Fibroblast of gingiva (primary cell): ENCODE results near the gene HMGCLL1.

Experiments used
- DNase-seq: peaks from one replicate; pipeline ENCODE4 v3.0.0-alpha.2; 2011; ENCODE audit warnings: low read depth

The HMGCLL1 gene

DNA sequence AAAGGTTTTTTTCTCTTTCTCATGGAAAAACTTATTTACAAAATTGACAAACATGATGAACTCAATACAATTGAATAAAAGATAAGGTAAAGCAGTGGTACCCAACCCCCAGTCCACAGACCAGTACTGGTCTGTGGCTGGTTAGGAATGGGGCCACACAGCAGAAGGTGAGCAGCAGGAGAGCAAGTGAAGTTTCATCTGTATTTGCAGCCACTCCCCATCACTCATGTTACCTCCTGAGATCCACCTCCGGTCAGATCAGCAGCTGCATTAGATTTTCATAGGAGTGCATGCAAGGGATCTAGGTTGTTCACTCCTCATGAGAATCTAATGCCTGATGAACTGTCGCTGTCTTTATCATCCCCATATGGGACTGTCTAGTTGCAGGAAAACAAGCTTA is 47.5 kb downstream of the HMGCLL1 start:
- DNase-seq = no peak

DNA sequence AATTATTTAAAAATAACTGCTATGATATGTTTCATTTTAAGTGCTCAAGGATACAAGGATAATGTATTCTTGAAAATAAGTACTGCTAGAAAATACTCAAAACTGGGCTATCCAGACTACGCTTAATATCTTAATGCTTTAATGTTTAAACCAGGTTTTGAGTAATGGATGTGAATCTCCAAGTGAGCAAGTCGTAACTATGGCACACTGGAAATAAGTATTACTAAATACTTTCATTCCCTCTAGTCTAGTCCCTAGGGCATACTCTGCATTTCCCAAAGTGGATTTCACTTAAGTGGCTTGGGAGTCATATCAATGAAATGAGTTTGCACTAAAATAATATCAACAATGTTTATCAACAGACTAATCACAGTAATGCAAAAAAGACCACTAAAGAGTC is 48.1 kb downstream of the HMGCLL1 start:
- DNase-seq = no peak

DNA sequence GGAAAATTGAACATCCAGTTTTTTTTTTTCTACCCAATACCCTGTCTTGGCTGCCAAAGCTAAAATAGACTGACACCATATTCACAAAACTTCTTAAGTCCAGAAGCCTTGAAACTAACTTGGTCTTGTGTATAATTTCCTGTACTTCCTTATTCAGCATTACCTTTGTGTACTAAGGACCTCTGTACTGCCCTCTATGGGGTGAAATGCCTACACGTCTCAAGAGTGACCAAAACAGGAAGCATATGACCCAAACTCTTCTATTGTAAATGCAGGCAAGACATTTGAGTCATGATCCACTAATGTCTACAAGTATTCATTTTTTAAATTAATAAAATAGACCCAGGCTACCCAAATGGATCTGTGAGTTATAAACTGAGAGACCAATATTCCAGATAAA is 50.4 kb downstream of the HMGCLL1 start:
- peak; percentile 11 for DNase-seq

DNA sequence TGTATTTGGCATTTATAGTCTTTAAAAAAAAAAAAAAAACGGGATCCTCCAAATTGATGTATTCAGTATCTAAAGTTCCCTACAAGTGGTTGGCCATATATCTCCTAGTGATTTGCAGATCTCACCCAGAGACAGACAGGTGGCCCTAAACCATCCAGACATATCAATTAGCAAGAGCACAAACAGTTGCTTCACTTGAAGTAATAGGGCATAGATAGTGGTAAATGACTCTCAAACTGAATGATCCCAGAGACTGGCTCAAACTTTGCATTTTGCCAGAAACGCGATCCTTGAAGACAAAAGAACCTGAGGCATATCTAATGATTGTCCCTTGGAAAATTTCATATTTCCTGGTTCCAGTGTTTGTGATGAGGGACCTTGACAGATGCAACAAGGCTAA is 54.6 kb downstream of the HMGCLL1 start:
- no peak for DNase-seq

DNA sequence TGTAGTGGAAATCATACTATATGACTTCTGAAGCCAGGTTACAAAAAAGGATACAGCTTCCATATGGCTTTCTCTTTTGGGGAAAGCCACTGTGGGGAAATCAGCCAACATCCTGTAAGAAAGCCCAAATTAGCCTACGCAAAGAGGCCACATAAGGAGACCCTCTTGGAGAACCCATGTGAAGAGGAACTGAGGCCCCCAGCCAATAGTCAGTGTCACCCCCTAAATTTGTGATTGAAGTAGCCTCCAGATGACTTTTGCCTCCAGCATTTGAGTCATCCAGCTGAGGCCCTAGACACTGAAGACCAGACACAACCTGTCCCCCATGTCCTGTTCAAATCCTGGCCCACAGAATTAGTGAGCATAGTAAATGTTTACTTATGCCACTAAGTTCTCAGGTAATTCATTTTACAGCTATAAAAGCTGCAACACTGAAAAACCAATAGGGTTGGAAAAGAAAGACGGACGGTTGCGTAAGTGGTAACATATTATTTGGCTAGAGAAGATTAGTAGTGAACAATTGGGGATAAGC is 60.4 kb downstream of the HMGCLL1 start:
- no peak for DNase-seq

DNA sequence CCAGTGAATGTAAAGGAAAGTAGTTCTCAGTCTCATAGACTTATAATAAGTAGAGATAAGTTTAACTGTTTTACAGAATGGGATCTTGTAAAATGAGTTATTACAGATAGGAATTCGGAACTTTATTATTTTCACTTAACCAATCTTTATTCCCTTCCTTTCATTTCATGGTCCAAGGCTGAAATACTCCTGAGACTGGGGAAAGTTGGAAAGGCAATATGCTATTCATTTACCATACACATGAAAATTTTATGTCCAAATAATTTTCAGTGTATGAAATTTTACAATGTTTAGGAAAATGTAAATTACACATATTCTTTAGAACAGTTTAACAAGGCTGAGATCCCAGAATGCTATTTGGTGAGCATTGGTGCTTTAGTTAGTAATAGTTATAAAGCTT is 62.3 kb downstream of the HMGCLL1 start:
- no peak for DNase-seq

DNA sequence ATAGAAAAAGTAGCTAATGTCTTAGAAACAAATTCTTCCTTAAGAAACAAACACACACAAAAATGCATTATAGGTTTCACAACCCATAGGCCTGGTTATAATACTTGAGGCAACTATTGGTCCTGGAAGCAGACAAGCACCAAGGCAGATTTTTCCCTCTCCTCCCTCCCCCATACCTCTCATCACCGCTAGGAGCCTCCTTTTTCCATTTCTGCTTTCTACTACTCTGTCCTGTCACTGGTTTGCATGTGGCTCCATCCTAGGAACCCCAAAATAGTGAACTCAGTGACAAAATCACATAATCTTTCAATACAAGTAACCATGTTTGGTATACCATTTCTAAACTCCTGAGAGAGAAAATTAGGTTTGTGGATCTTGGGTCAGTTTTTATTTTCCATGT is 66.1 kb downstream of the HMGCLL1 start:
- no peak for DNase-seq

DNA sequence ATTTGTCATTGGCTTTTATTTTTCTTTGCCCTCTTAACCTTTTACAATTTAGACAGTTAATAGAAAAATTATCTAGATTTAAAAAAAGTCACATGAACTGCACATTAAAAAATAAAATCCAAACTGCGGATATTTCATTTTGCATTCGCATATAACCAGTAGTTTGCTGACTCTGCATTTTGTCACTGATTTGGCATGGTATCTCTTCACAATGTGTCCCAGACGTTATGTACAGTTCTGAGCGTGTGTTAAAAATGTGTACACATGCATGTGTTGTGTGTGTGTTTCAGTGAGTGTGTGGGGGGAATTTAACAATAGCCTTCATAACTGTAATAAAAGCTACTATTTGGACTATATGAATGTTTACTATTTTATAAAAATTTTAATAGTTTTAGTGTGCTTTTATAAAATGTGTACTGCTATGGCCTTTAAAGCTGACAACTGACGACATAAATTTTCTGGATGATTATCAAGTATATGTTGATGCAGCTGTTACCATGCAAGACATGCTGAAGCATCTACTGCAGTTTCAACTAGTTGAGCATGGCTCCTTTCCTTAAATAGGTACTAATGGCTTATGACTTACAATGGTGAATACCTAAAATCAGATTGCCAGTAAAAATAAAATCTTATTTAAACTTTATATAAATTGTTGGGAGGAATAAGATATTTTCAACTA is 67.7 kb downstream of the HMGCLL1 start:
- DNase-seq = no peak

DNA sequence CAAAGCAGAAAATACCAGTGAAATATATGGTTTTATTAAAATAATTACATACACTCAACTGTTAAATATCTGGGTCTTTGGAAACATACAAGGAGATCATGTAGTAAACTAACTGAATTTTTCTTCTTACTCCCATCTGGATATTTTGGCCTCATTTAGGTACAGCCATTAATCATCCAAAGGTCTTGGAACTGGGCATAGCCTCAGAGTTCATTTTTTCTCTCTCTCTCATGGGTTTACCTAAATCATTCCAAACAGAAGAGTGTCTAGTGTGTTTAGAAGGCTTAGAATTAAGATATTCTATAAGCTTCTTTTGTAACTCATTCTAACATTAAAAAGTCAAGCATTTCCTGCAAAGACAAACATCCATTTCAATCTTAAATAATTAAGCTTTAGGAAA is 79.4 kb downstream of the HMGCLL1 start:
- DNase-seq = no peak

DNA sequence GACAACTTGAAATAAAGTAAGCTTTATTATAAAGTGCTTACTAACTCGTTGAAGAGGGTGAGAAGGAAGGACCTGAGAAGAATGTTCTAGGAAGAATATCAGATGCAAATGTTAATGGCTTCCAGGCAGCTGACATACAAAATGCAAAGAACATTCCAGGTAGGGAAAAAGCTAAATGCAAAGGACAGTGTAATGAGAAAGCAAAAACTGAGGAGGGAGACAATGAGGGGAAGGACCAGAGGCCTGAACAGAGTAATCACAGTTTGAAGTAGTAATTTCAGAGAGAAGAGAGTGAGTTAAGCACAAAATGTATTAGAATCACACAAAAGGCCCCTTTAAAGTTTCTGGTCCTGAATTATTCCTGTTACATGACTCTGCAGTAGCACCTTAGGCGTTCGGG is 81.3 kb downstream of the HMGCLL1 start:
- DNase-seq = no peak

DNA sequence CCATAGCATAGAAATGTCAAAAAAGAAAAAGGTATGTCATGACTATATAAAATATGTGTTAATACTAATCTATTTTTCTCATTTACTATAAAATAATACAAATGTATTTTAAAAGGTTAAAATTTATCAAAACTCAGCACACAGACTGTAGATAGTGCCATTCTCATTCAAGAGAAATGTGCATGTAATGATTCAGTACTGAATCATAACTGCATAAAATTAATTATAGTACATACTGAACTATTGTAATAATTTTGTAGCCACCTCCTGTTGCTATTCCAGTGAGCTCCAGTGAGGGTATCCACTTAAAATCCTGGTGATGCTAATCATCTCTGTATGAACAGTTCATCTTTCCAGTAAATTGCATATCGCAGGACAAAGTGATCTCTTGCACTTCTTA is 82.8 kb downstream of the HMGCLL1 start:
- no peak for DNase-seq

DNA sequence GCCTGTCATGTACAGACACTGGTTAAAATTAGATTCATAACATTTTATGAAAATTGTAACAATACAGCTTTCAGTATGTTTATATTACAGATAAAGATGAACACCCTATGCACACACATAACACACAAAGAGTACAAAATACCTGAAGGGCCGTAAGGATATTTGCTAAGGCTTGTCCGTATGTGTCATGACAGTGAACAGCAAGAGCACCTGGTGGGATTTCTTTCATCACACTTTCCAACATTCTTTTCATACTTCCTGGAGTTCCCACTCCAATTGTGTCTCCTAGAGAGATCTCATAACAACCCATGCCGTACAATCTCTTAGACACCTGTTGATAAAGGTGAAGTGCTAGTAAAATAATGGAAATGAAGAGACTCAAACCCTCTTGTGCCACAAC is 83.7 kb downstream of the HMGCLL1 start:
- no peak for DNase-seq

DNA sequence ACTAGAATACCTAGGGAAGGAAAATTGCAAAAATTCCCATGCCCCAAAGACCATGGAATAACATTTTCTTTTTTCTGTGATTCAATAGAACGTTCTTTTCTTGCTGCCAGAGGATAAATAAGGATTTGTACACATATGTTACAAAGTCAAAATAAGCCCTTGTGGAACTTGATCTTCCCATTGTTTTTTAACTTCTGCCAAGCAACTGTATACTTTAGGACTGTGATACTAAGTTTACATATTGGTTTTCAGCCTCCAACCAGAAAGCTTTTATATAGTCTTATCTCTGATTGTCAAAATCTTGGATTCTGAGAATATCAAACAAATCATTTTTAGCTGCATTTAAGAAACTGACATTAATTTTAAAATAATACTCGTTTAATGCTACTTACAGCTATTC is 84.6 kb downstream of the HMGCLL1 start:
- DNase-seq = no peak

DNA sequence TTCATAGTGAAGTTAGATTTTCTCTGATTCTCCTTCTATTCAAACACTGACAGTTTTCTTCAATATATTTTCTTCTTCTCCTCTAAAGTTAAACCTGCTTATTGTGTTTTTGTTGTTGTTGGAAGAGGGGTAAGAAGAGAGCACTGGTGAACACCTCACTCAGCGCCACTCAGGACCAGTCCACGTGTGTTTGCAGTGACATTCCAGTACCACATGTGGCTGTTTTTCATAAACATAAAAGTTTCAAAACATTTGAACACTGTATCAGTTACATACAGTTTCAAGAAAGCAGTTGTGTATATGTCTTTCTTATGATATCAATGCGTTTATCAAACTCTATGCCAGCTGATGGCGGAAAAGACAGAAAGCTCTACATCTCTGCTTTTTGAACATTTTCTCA is 86.7 kb downstream of the HMGCLL1 start:
- no peak for DNase-seq

DNA sequence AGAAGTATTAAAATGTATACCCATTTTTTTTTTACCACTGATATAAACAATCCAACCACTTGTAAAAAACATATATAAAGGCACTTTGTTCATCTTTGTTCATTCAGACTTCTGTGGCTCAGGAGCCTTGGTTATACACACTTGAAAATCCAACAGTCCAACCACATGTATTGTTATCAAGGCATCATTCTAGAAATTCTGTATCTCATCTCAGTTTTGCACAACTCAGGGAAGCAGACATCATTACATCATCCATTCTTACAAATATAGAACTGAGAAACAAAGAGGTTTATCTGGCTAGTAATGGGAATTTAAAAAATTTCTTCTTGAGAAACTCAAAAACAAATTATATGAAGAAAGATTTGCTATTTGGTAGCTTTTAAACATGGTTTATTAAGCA is 88.1 kb downstream of the HMGCLL1 start:
- no peak for DNase-seq

DNA sequence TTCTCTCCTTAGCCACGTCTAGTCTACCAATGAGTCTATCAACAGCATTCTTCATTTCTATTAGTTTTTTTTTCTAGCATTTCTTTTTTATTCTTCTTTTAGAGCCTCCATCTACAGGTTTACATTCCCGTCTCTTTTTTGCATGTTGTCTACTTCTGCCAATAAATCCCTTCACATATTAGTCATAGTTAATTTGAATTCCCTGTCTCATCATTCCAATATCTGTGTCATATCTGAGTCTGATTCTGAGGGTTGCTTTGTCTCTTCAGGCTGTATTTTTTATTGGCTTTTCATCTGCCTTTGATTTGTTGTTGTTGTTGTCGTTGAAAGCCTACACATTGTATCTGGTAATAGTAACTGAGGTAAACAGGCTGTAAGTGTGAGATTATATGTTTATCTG is 104.6 kb downstream of the HMGCLL1 start:
- DNase-seq = no peak

DNA sequence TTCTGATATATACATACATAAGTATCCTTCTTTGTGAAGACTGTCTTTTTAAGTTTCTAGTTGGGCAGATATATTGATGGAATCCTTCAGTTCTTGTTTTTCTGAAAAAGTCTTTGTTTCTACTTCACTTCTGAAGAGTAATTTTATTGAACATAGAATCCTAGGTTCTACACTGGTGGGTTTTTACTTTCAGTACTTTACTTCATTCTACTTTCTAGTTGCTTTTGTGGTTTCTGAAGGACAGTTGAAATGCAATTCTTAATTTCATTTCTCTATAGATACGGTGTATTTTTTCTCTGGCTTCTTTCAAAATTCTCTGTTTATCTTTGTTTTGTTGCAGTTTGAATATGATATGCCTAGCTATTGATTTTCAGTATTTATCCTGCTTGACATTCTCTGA is 105.3 kb downstream of the HMGCLL1 start:
- DNase-seq = no peak

DNA sequence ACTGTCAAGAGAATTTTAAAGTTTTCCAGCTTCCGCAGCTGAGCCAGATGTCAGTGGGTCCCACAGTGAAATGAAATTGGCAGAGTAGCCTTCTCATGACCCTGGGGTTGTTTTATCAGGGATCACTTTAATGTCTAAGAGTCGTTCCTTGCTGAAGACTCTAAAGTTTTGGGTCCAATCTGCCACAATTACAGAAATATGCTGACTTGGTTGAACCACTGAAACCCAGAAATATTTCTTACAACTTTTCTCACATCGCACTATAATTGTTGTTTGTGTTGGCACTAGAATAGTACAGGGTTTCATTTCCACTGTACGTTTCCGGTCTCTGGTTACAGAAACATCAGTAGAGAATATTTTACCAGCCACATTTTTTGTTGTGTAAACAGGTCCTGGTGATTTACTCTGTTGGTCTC is 109.0 kb downstream of the HMGCLL1 start:
- peak; percentile 56 for DNase-seq

DNA sequence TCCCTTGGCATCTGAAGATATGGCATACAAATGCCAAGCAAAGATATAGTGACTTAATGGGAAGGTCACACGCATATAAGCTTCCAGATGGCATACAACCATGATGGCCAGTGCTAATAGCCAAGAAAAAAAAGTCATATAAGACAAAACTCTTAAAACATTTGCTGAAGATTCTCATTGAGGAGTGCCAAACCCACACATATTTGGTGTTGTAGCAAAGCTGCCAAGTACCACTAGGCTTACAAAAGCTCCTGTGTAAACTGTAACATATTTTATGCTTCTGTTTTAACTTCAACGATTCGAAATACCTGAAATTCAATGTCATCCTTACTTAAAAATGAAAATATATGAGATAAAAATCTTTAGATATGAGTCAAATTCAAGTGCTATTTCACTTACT is 123.0 kb downstream of the HMGCLL1 start:
- peak; percentile 71 for DNase-seq

DNA sequence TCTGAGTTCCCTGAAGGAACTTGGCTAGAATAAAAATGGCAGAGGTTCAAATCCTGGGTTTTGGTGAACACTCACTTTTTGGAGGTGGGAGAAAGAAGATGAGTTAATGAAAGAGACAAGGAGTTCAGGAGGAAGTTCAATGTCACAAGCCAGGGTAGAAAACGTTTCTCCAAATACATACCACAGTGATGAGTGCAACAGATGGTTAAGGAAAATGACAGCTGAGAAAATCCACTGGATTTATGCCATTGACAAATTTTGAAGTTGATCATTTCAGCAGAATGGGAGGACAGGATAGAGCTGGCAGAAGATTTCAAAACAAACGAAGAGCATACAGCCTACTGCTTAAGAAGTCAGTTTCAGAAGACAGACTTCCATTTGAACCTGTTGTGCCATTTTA is 129.0 kb downstream of the HMGCLL1 start:
- DNase-seq = peak; percentile 31

DNA sequence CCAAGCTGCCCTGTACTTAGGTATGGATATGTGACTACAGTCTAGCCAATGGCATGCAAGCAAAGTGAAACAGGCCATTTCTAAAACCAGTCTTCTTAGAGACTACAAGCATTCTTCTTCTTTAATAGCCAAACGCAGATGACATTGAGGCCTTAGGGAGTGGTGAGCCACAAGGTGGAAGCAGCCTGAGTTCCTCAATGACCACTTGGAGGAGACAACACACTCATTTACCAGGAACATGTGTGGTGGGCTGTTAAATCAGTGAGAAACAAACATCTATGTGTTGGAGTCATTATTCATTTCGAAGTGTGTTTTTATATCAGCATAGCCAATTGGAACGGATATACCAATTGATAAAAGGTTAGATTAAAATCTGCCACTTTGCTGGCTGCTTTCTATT is 129.8 kb downstream of the HMGCLL1 start:
- no peak for DNase-seq

DNA sequence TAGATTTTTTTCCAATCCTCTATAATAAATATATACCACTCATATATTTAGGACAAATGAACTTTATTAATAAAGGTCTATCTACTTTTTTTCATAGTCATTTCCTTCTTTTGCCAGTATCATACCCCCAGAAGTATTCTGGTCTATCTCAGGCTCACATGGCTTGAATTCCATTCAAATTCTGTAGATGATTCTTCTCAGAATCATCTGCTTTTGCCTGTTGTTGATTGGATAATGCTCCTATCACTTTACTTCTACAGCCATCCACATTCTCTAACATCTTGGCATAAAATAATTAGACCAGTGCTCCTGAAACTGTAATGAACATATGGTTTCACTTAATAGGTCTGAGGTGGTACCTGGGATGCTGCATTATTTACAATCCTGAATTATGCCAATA is 130.5 kb downstream of the HMGCLL1 start:
- DNase-seq = no peak

DNA sequence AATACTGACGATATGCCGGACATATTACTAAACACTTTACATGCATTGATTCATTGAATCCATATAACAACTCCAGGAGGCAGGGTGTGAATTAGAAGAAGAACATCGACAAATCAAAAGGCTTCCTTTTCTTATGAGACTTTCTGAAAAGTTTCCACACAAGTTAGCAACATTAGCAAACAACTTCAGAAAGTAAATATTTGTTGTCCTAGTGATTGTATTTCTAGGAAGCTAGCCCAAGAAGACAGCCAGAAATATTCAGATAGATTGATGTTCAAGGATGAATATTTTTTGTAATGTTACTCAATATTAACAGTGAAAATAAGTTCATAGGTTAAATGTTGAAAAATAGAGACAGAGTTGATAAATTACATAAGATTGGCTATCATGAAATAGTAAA is 131.1 kb downstream of the HMGCLL1 start:
- no peak for DNase-seq

DNA sequence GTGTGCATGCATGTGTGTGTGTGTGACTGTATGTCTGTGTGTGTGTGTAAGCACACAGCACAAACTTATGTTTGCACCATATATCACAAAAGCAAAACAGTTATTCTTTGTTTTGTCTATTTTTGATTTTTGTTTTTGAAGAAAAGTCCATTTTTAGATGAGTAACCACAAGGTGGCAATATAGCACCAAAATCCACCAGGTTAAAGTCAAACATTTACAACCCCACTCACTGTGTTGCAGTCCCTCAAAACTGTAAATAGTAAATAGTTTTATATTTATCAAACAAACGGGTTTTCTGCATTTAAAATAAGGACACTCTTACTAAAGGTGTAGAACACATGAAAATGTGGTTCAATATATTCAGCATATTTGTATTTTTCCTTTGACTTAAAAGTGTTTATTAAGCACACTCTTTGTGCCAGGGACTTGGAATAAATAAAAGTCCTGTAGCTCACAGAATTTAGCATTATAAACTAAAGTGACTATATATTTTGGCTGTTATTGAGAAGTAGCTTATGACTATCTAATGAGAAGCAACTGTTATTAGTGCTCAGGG is 133.3 kb downstream of the HMGCLL1 start:
- DNase-seq = peak; percentile 32
